H9 (cell line): ENCODE results near the gene DSC2. TPM values are rescaled to one million over a fixed set of nuclear protein-coding genes. Genes with fewer than 3 reads are reported as not detected.

Source experiments
- DNase-seq: peaks from one replicate; pipeline ENCODE4 v3.0.0-alpha.2; 2017
- H2AFZ ChIP-seq: one replicate; pipeline ENCODE4 v1.6.1; 2013; ENCODE audit warnings: mild to moderate bottlenecking, low read length, control low read depth, moderate library complexity
- H2AK5ac ChIP-seq: 2 replicates; pipeline ENCODE4 v1.6.1; 2013; ENCODE audit warnings: low read length, control low read depth, mixed read lengths; ENCODE audit not compliant: insufficient read length
- H2BK120ac ChIP-seq: one replicate; pipeline ENCODE4 v1.6.1; 2013; ENCODE audit warnings: low read depth, mild to moderate bottlenecking, low read length, control low read depth, inconsistent platforms; ENCODE audit not compliant: poor library complexity, severe bottlenecking
- H2BK12ac ChIP-seq: 2 replicates; pipeline ENCODE4 v1.6.1; 2013; ENCODE audit warnings: low read length, control low read depth, mixed read lengths, low read depth; ENCODE audit not compliant: insufficient read length
- H2BK15ac ChIP-seq: 2 replicates; pipeline ENCODE4 v1.6.1; 2013; ENCODE audit warnings: low read depth, low read length, control low read depth
- H2BK20ac ChIP-seq: one replicate; pipeline ENCODE4 v1.6.1; 2013; ENCODE audit warnings: low read depth, mild to moderate bottlenecking, low read length, control low read depth, inconsistent platforms; ENCODE audit not compliant: poor library complexity, severe bottlenecking
- H2BK5ac ChIP-seq: 2 replicates; pipeline ENCODE4 v1.6.1; 2013; ENCODE audit warnings: low read length, control low read depth, mixed read lengths; ENCODE audit not compliant: insufficient read length
- H3K14ac ChIP-seq: 2 replicates; pipeline ENCODE4 v1.6.1; 2013; ENCODE audit warnings: low read length, control low read depth; ENCODE audit not compliant: insufficient read depth
- H3K18ac ChIP-seq: 2 replicates; pipeline ENCODE4 v1.6.1; 2013; ENCODE audit warnings: low read depth, mild to moderate bottlenecking, mixed read lengths, low read length, control low read depth; ENCODE audit not compliant: insufficient read length
- H3K23ac ChIP-seq: 2 replicates; pipeline ENCODE4 v1.6.1; 2013; ENCODE audit warnings: low read length, control low read depth, mixed read lengths, low read depth; ENCODE audit not compliant: insufficient read length
- H3K23me2 ChIP-seq: 2 replicates; pipeline ENCODE4 v1.6.1; 2013; ENCODE audit warnings: low read depth, mild to moderate bottlenecking, mixed read lengths, low read length, control low read depth; ENCODE audit not compliant: insufficient read length, poor library complexity, severe bottlenecking
- H3K27ac ChIP-seq: 2 replicates; pipeline ENCODE4 v1.5.1; 2013; ENCODE audit warnings: low read length, control low read depth, mixed read lengths, low read depth; ENCODE audit not compliant: insufficient read length
- H3K27me3 ChIP-seq: 2 replicates; pipeline ENCODE4 v1.6.1; 2013; ENCODE audit warnings: low read length, control low read depth, inconsistent platforms; ENCODE audit not compliant: insufficient read depth
- H3K4ac ChIP-seq: 2 replicates; pipeline ENCODE4 v1.6.1; 2013; ENCODE audit warnings: low read depth, mild to moderate bottlenecking, control low read depth, inconsistent platforms, low read length, moderate library complexity
- H3K4me1 ChIP-seq: 2 replicates; pipeline ENCODE4 v1.6.1; 2013; ENCODE audit warnings: low read length, control low read depth, inconsistent platforms; ENCODE audit not compliant: insufficient read depth
- H3K4me2 ChIP-seq: 2 replicates; pipeline ENCODE4 v1.6.1; 2013; ENCODE audit warnings: low read length, control low read depth, mixed read lengths; ENCODE audit not compliant: insufficient read length, insufficient read depth
- H3K56ac ChIP-seq: 2 replicates; pipeline ENCODE4 v1.6.1; 2013; ENCODE audit warnings: low read depth, mild to moderate bottlenecking, mixed read lengths, low read length, control low read depth; ENCODE audit not compliant: insufficient read length
- H3K79me1 ChIP-seq: 2 replicates; pipeline ENCODE4 v1.6.1; 2013; ENCODE audit warnings: low read depth, mild to moderate bottlenecking, moderate library complexity, low read length, control low read depth, inconsistent platforms; ENCODE audit not compliant: insufficient read depth, poor library complexity, severe bottlenecking
- H3K79me2 ChIP-seq: 2 replicates; pipeline ENCODE4 v1.6.1; 2013; ENCODE audit warnings: low read length, control low read depth, inconsistent platforms; ENCODE audit not compliant: insufficient read depth
- H3K9ac ChIP-seq: 2 replicates; pipeline ENCODE4 v1.6.1; 2013; ENCODE audit warnings: low read length, control low read depth, mixed read lengths; ENCODE audit not compliant: insufficient read length; ENCODE audit errors: extremely low read depth
- H3K9me3 ChIP-seq: one replicate; pipeline ENCODE4 v1.6.1; 2013; ENCODE audit warnings: low read depth, low read length, inconsistent platforms; ENCODE audit not compliant: control insufficient read depth
- H3T11ph ChIP-seq: one replicate; pipeline ENCODE4 v1.6.1; 2013; ENCODE audit warnings: mild to moderate bottlenecking, low read length, control low read depth, inconsistent platforms
- H4K20me1 ChIP-seq: one replicate; pipeline ENCODE4 v1.6.1; 2013; ENCODE audit not compliant: control insufficient read depth, insufficient read length, insufficient read depth
- H4K5ac ChIP-seq: 2 replicates; pipeline ENCODE4 v1.6.1; 2013; ENCODE audit warnings: low read depth, mild to moderate bottlenecking, mixed read lengths, low read length, control low read depth; ENCODE audit not compliant: insufficient read length
- H4K8ac ChIP-seq: replicated peaks from 2 replicates; pipeline ENCODE4 v1.6.1; 2013; ENCODE audit warnings: low read length, control low read depth, mixed read lengths, low read depth; ENCODE audit not compliant: insufficient read length
- H4K91ac ChIP-seq: 2 replicates; pipeline ENCODE4 v1.6.1; 2013; ENCODE audit warnings: low read depth, mild to moderate bottlenecking, moderate library complexity, mixed read lengths, low read length, control low read depth; ENCODE audit not compliant: insufficient read length
- H3K27ac Mint-ChIP-seq, 3 experiments: 2 replicates in 2 of 3; 3 replicates in 1 of 3; pipeline ENCODE4 v1.8.0; 2020 to 2021; ENCODE audit warnings: mixed read lengths in 3 of 3, mild to moderate bottlenecking in 1 of 3, moderate library complexity in 1 of 3
- H3K27me3 Mint-ChIP-seq: 2 replicates; pipeline ENCODE4 v1.8.0; 2021; ENCODE audit warnings: low read depth, mild to moderate bottlenecking, moderate library complexity, mixed read lengths
- H3K36me3 Mint-ChIP-seq, 3 experiments: 2 replicates in 2 of 3; 3 replicates in 1 of 3; pipeline ENCODE4 v1.8.0; 2020 to 2021; ENCODE audit warnings: low read depth in 3 of 3, mixed read lengths in 3 of 3; ENCODE audit not compliant: insufficient read depth in 1 of 3
- H3K4me1 Mint-ChIP-seq, 2 experiments: 2 replicates each; pipeline ENCODE4 v1.8.0; 2020; ENCODE audit warnings: mixed read lengths in 2 of 2
- H3K4me3 Mint-ChIP-seq, 2 experiments: 2 replicates in 1 of 2; 3 replicates in 1 of 2; pipeline ENCODE4 v1.8.0; 2020 to 2021; ENCODE audit warnings: mild to moderate bottlenecking in 2 of 2, mixed read lengths in 2 of 2, moderate library complexity in 1 of 2
- H3K9me3 Mint-ChIP-seq, 2 experiments: 2 replicates in 1 of 2; 3 replicates in 1 of 2; pipeline ENCODE4 v1.8.0; 2020; ENCODE audit warnings: mild to moderate bottlenecking in 2 of 2, mixed read lengths in 2 of 2, moderate library complexity in 1 of 2
- WGBS: extraction: QIAGEN DNeasy Blood & Tissue Kit; methylation state at CpG from one replicate; pipeline ENCODE4 v1.1.7; 2013; ENCODE audit warnings: missing lambda C conversion rate, low lambda C conversion rate, mixed read lengths; ENCODE audit not compliant: insufficient read length; ENCODE audit errors: extremely low coverage; 5-methylcytosine and 5-hydroxymethylcytosine counted together
- total RNA-seq: library from RNA; stranded (reverse); gene quantifications from 2 replicates; pipeline ENCODE4 v1.2.1, GENCODE V29; 2021
- TF ChIP-seq, protein P1 (sequence below): fragments of 200-600 bp; sonication (generic); conservative IDR thresholded peaks from 3 replicates; pipeline ENCODE4 v1.8.0; 2021; ENCODE audit warnings: antibody characterized with exemption, mild to moderate bottlenecking

Gene DSC2
- total RNA-seq, 1 experiment from 2014 or later: 26.1 TPM

DNA sequence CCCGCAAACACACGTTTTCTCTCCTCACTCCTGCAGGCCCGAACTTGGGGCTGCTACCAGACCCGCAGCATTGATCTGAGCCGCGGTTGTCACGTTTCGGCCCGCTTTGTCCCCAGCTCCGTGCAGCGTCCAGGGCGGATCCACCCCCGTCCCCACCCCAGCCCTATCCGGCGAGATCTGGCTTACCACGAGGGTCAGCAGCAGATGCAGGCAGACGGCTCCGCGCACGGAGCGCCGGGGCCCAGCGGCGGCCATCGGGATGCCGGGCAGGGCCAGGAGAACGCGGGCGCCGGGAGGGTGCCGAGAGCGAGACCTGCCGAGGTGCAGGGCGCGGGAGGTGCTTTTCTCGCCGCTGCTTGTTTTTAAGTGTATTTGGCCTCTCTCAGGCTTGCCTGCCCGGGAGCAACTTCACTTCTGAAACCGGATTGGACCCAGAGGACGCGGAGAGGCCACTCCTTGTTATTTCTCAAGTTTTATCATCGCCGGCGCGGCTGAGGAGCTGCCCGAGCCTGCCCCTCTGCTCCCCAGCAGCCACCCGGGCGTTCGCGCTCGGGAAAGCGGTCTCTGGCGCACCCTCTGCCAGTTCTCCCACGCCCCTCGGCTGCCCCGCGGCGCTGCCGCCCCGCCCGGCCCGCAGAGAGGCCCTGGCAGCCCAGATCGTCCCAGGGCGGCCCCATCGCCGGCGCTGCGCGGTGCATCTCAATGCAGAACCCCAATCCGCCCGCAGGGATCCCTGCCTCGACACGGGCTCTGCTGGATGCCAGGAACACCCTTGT is 59.6 kb downstream of the DSC2 start, which contains the start of gene DSC3:
Gene DSC3, minus strand, starts transcription at position 337 of the 776 bp plus-strand sequence. Its CDS starts 82 bp downstream, at position 255.
- no peak within 1 kb of the TSS for H2BK120ac ChIP-seq
- peaks cover 25 to 28% of the 10 kb centered on the region in 2 experiments for H3K4me1 Mint-ChIP-seq
- H3K27ac Mint-ChIP-seq: no peak within 1 kb of the TSS; a peak in 1 of 7 replicates
- H3K4ac ChIP-seq: no peak within 1 kb of the TSS
- H3K4me2 ChIP-seq: peak within 1 kb of the TSS; percentile 97
- no peak within 1 kb of the TSS for H4K5ac ChIP-seq
- peaks cover 3% of the 10 kb centered on the region; the same call in 1 of the 2 replicates for H3K4me1 ChIP-seq
- H3K23me2 ChIP-seq: peaks cover 23% of the 10 kb centered on the region
- no peaks in the 10 kb centered on the region; a peak in 1 of 7 replicates for H3K36me3 Mint-ChIP-seq
- H3K23ac ChIP-seq: no peak within 1 kb of the TSS
- H2AK5ac ChIP-seq: no peak within 1 kb of the TSS
- DNase-seq: peak; percentile 66
- peaks cover 37% of the 10 kb centered on the region for H3K27me3 ChIP-seq
- H4K91ac ChIP-seq: no peak within 1 kb of the TSS
- peak within 1 kb of the TSS; percentile 73 for H3K9ac ChIP-seq
- H3K14ac ChIP-seq: peak within 1 kb of the TSS; percentile 66
- H4K20me1 ChIP-seq: no peaks in the 10 kb centered on the region
- H3K79me1 ChIP-seq: no peaks in the 10 kb centered on the region
- no peak within 1 kb of the TSS for H3K27ac ChIP-seq
- no peaks in the 10 kb centered on the region for H3K79me2 ChIP-seq
- TF ChIP-seq, protein P1, sequence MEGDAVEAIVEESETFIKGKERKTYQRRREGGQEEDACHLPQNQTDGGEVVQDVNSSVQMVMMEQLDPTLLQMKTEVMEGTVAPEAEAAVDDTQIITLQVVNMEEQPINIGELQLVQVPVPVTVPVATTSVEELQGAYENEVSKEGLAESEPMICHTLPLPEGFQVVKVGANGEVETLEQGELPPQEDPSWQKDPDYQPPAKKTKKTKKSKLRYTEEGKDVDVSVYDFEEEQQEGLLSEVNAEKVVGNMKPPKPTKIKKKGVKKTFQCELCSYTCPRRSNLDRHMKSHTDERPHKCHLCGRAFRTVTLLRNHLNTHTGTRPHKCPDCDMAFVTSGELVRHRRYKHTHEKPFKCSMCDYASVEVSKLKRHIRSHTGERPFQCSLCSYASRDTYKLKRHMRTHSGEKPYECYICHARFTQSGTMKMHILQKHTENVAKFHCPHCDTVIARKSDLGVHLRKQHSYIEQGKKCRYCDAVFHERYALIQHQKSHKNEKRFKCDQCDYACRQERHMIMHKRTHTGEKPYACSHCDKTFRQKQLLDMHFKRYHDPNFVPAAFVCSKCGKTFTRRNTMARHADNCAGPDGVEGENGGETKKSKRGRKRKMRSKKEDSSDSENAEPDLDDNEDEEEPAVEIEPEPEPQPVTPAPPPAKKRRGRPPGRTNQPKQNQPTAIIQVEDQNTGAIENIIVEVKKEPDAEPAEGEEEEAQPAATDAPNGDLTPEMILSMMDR: 0 out of 3 replicates have a peak, but pooled peaks have one; percentile 16
- H2BK15ac ChIP-seq: no peak within 1 kb of the TSS
- no peak within 1 kb of the TSS for H4K8ac ChIP-seq
- peaks cover 0 to 2% of the 10 kb centered on the region in 2 experiments; a peak in 2 of 5 replicates for H3K9me3 Mint-ChIP-seq
- H2BK20ac ChIP-seq: no peak within 1 kb of the TSS
- H3K18ac ChIP-seq: peak within 1 kb of the TSS; percentile 75
- no peak within 1 kb of the TSS for H2AFZ ChIP-seq
- H2BK12ac ChIP-seq: peak within 1 kb of the TSS; percentile 31
- H3K56ac ChIP-seq: no peak within 1 kb of the TSS
- WGBS: no CpG with 5 or more reads among the region's 73 CpGs
- no peak within 1 kb of the TSS for H3T11ph ChIP-seq
- H2BK5ac ChIP-seq: no peak within 1 kb of the TSS
- H3K27me3 Mint-ChIP-seq: peaks cover 87% of the 10 kb centered on the region
- peak within 1 kb of the TSS; percentile 76 to 97 for H3K4me3 Mint-ChIP-seq
- no peaks in the 10 kb centered on the region for H3K9me3 ChIP-seq
